ENCODE results near the gene HYCC2.

GRCh38 chr2:201059961-201060755 lies 11.3 kb downstream of the HYCC2 start:
- TF ChIP-seq, protein P1, sequence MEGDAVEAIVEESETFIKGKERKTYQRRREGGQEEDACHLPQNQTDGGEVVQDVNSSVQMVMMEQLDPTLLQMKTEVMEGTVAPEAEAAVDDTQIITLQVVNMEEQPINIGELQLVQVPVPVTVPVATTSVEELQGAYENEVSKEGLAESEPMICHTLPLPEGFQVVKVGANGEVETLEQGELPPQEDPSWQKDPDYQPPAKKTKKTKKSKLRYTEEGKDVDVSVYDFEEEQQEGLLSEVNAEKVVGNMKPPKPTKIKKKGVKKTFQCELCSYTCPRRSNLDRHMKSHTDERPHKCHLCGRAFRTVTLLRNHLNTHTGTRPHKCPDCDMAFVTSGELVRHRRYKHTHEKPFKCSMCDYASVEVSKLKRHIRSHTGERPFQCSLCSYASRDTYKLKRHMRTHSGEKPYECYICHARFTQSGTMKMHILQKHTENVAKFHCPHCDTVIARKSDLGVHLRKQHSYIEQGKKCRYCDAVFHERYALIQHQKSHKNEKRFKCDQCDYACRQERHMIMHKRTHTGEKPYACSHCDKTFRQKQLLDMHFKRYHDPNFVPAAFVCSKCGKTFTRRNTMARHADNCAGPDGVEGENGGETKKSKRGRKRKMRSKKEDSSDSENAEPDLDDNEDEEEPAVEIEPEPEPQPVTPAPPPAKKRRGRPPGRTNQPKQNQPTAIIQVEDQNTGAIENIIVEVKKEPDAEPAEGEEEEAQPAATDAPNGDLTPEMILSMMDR (IDR thresholded peaks at IDR 0.05 in 4 of 5, conservative IDR thresholded peaks at IDR 0.05 in 1 of 5), result no peak
- TF ChIP-seq POLR2A (IDR thresholded peaks at IDR 0.05), result no peak
